Panc1 (cell line): ENCODE results near the gene MACROD1. TPM values are rescaled to one million over a fixed set of nuclear protein-coding genes. Genes with fewer than 3 reads are reported as not detected.

Source experiments
- ATAC-seq: fragments of 200-7000 bp; cut with Tn5 transposase; 2 replicates; pipeline ENCODE4 v1.9.1; 2020; ENCODE audit warnings: mild to moderate bottlenecking, moderate library complexity
- BruUV-seq: library from RNA; stranded (reverse); fragments of 400-500 nt; replicated peaks from 2 replicates; lab custom pipeline; 2021; lab: Mats Ljungman, UMichigan
- CTCF ChIA-PET: fragments of 300-600 bp; sonication (Branson Sonifier 250); formaldehyde crosslinking; loops from one replicate; lab custom pipeline; 2022; ENCODE audit warnings: antibody characterized with exemption; lab: Charles Lee
- POLR2A ChIA-PET: fragments of 300-600 bp; sonication (Branson Sonifier 250); formaldehyde crosslinking; loops from one replicate; lab custom pipeline; 2022; ENCODE audit warnings: antibody characterized with exemption; lab: Charles Lee
- DNase-seq: peaks from one replicate; pipeline ENCODE4 v3.0.0-alpha.2; 2010; ENCODE audit warnings: low read depth, low spot score
- H3K27ac ChIP-seq: 2 replicates; pipeline ENCODE4 v1.5.1; 2011; ENCODE audit warnings: mild to moderate bottlenecking, low read length, inconsistent platforms
- H3K27me3 ChIP-seq: fragments of 200-500 bp; sonication (Bioruptor generic); 2 replicates; pipeline ENCODE4 v1.6.0; 2014; ENCODE audit warnings: low read length, inconsistent platforms; ENCODE audit not compliant: control insufficient read depth, insufficient read depth
- H3K36me3 ChIP-seq: fragments of 200-500 bp; sonication (Bioruptor generic); 2 replicates; pipeline ENCODE4 v1.5.1; 2014; ENCODE audit warnings: inconsistent platforms, mild to moderate bottlenecking, low read length, moderate library complexity; ENCODE audit not compliant: control insufficient read depth, insufficient read depth
- H3K4me1 ChIP-seq: 2 replicates; pipeline ENCODE4 v1.5.1; 2011; ENCODE audit warnings: inconsistent platforms, mild to moderate bottlenecking, low read length, moderate library complexity; ENCODE audit not compliant: control insufficient read depth, insufficient read depth
- H3K4me3 ChIP-seq, 2 experiments: 2 replicates each; pipeline ENCODE4 v1.5.1; 2011 to 2012; ENCODE audit warnings: low read depth in 2 of 2, low read length in 2 of 2, mild to moderate bottlenecking in 2 of 2, inconsistent platforms in 1 of 2, moderate library complexity in 1 of 2
- H3K9me3 ChIP-seq: fragments of 200-500 bp; sonication (Bioruptor generic); 2 replicates; pipeline ENCODE4 v1.5.1; 2014; ENCODE audit warnings: low read depth, mild to moderate bottlenecking, inconsistent platforms, low read length, moderate library complexity; ENCODE audit not compliant: control insufficient read depth, insufficient read depth
- CTCF ChIP-seq: fragments of 450-650 bp; IDR thresholded peaks from 2 replicates; pipeline ENCODE4 v1.5.1; 2017; ENCODE audit warnings: mild to moderate bottlenecking
- POLR2AphosphoS5 ChIP-seq: IDR thresholded peaks from 2 replicates; pipeline ENCODE4 v1.6.1; 2012; ENCODE audit warnings: mild to moderate bottlenecking, low read depth, low read length, moderate library complexity
- REST ChIP-seq, 2 experiments: IDR thresholded peaks; 2 replicates each; pipeline ENCODE4 v1.6.1; 2011 to 2012; ENCODE audit warnings: low read depth in 2 of 2, control low read depth in 1 of 2, low read length in 1 of 2, mild to moderate bottlenecking in 1 of 2, moderate library complexity in 1 of 2; ENCODE audit not compliant: insufficient read depth in 1 of 2
- SIN3A ChIP-seq: IDR thresholded peaks from 2 replicates; pipeline ENCODE4 v1.6.1; 2012; ENCODE audit warnings: low read depth, mild to moderate bottlenecking, low read length, moderate library complexity, borderline replicate concordance; ENCODE audit not compliant: insufficient read depth
- TCF7L2 ChIP-seq: IDR thresholded peaks from 2 replicates; pipeline ENCODE4 v1.6.1; 2011; ENCODE audit warnings: mild to moderate bottlenecking, low read depth, low read length, inconsistent platforms
- in situ Hi-C: cut with HindIII; loops from 2 replicates; pipeline ENCODE4 v1.10.0; 2016; ENCODE audit warnings: low sequenced_read_pairs, low pct_unique_long_range_greater_than_20kb
- intact Hi-C: fragments of 100-400 bp; cut with micrococcal nuclease; formaldehyde crosslinking; loops from one replicate; pipeline ENCODE4 v1.10.0; 2022; ENCODE audit not compliant: unreplicated experiment
- total RNA-seq: library from RNA; stranded (reverse); gene quantifications from one replicate; pipeline ENCODE4 v1.2.1, GENCODE V29; 2021; ENCODE audit not compliant: unreplicated experiment

Gene MACROD1
- total RNA-seq, 1 experiment from 2014 or later: 16.8 TPM

DNA sequence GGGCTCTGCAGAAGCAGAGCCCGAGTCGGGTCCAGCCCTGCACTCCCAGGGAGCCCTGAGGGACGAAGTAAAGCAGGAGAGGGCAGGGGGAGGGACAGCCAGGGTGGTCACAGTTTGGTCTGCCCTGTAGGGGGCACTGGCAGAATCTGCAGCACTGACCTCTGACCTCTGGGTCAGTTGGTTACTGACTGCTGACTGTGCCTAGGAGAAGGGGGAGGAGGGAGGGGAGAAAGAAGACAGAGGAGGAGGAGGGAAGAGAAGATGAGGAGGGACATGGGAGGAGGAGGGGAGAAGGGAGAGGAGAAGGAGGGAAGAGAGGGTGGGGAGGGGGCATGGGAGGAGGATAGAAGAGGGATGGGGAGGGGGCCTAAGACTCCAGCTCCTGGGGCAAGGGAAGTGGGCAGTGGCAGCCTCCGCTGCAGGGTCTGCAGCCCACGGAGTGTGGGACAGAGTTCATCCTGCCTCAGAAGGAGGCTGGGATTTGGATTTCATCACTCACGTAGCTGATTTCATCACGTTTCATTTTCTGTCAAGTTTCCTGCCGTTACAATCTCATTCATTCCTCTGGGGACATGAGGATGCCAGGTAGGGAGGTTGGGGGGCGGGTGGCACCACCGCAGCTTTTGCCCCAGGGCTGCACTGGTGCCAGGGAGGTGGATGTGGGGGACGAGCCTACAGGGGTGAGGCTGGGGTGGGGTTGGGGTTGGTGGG lies 75.0 kb downstream of the MACROD1 start:
- CTCF ChIA-PET: no interaction called here
- POLR2A ChIA-PET: no interaction called here
- Histone ChIP-seq H3K9me3 (no peaks in the 10 kb centered on the region), H3K27me3 (no peaks in the 10 kb centered on the region), H3K4me1 (peaks cover 72% of the 10 kb centered on the region), H3K4me3 (no peak overlapping the region), H3K36me3 (no peaks in the 10 kb centered on the region), H3K27ac (peak overlapping the region; percentile 72)
- in situ Hi-C loops (no loop called here), intact Hi-C loops (no loop called here)
- DNase-seq (no peak), ATAC-seq (no peak)
- TF ChIP-seq CTCF (peak; percentile 46; the same call in 1 of the 2 replicates), POLR2AphosphoS5 (no peak), REST (IDR thresholded peaks at IDR 0.05; ENCODE audit: insufficient read depth in 1 of 2, low read depth in 2 of 2, low read length in 1 of 2) (no peak), TCF7L2 (no peak), SIN3A (no peak)
- no TSS peak for BruUV-seq

DNA sequence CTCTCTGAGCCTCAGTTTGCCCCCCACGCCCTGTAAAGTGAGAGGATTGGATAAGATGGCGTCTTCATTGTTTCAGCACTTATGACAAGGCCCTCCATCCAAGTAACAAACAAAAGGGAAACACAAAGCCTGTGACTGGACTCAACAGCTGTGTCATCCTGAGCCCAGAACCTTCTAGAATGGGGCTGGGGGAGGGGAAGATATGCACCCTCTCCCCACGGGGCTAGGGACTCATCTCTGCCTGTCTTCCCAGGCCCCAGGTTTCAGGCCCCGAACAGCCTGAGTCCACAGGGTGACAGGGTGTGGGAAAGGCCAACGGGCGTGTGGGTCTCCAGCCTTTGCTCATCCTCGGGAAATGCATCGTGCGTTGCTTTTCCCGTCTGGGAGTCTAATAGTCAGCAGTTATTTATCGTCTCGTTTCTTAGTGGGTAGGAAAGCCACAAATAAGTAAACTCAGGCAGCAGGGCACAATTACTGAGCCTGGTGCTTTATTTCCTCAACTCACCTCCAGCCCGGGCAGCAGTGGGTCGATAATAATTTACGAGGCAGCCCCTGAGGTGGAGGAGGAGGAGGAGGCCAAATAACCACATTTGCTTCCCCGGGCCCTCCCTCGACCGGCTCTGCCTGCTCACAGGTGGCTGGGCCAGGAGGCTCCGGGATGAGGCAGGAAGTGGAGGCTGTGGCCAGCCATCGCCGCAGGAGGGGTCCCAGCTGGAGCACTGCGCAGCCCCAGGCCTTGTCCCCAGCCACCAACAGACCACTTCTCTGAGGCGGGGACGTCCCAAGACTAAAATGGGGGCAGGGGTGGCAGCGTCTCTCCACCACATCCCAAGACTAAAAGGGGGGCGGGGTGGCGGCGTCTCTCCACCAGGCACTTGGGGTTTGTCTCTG lies 75.8 kb downstream of the MACROD1 start:
- DNase-seq (no peak), ATAC-seq (no peak)
- in situ Hi-C loops (no loop called here), intact Hi-C loops (loop anchor here (5.0 kb wide), 1 partner anchor 62 kb away; no protein-coding TSS in a partner anchor)
- ChIA-PET POLR2A (interaction anchor here (0.7 kb wide), 1 partner anchor 27 kb away, joined by 3 read pairs; no protein-coding TSS in a partner anchor), CTCF (no interaction called here)
- no peaks in the 10 kb centered on the region for H3K36me3 ChIP-seq
- no peaks in the 10 kb centered on the region for H3K9me3 ChIP-seq
- peak overlapping the region; percentile 72 for H3K27ac ChIP-seq
- H3K4me1 ChIP-seq: peaks cover 64% of the 10 kb centered on the region
- BruUV-seq: no TSS peak
- H3K4me3 ChIP-seq: no peak overlapping the region
- no peaks in the 10 kb centered on the region for H3K27me3 ChIP-seq
- TF ChIP-seq POLR2AphosphoS5 (no peak), TCF7L2 (no peak), REST (IDR thresholded peaks at IDR 0.05; ENCODE audit: insufficient read depth in 1 of 2, low read depth in 2 of 2, low read length in 1 of 2) (no peak), SIN3A (no peak), CTCF (no peak)
